ENCODE results near the gene KCNH1.

The KCNH1 gene, protein sequence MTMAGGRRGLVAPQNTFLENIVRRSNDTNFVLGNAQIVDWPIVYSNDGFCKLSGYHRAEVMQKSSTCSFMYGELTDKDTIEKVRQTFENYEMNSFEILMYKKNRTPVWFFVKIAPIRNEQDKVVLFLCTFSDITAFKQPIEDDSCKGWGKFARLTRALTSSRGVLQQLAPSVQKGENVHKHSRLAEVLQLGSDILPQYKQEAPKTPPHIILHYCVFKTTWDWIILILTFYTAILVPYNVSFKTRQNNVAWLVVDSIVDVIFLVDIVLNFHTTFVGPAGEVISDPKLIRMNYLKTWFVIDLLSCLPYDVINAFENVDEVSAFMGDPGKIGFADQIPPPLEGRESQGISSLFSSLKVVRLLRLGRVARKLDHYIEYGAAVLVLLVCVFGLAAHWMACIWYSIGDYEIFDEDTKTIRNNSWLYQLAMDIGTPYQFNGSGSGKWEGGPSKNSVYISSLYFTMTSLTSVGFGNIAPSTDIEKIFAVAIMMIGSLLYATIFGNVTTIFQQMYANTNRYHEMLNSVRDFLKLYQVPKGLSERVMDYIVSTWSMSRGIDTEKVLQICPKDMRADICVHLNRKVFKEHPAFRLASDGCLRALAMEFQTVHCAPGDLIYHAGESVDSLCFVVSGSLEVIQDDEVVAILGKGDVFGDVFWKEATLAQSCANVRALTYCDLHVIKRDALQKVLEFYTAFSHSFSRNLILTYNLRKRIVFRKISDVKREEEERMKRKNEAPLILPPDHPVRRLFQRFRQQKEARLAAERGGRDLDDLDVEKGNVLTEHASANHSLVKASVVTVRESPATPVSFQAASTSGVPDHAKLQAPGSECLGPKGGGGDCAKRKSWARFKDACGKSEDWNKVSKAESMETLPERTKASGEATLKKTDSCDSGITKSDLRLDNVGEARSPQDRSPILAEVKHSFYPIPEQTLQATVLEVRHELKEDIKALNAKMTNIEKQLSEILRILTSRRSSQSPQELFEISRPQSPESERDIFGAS

DNA sequence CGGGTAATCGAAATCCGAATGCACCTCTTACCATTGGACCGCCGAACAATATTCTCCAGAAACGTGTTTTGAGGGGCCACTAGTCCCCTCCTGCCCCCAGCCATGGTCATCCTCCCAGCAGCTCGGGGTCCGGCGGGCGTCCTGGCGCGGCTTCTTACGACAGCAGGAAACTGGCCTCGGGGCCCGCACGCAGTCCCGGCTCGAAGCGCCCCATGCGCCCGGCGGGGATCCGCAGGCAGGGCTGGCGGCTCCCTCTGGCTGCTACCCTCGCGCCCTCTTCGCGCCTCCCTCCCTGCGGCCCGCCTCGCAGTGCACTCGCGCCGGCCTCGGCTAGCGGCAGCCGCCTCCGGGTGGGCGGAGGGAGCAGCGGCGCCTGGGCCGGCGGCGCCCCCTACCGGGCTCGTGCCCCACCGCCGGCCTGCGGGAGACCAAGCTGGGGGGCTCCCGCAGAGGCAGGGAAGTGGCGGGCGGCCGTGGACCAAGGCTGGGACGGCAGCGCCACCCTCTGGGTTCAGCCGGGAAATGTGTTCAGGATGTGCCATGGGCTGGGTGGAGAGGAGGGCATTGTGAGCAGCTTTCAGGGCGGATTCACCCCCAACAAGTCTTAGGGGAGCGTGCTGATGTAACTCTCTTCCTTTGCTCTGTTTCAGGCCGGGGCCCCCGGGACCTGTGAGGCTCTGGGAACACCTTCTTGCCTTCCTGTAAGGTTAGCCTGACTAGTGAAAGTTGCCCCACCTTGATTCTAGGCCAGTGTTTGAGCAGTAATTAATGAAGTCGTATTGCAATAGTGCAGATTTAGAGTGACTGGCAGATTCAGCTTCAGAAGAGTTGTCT is at the start of gene KCNH1:
KCNH1 (minus strand) TSS at position 313 of the 834 bp plus-strand sequence; CDS start at position 110, 203 bp downstream.
- no peaks in the 10 kb centered on the region for H3K9me3 ChIP-seq (ENCODE audit: control insufficient read depth in 1 of 2, low read length in 2 of 2)
- peaks cover 0 to 12% of the 10 kb centered on the region in 2 donors for H3K4me1 ChIP-seq (ENCODE audit: control insufficient read depth in 1 of 2, insufficient read depth in 2 of 2, low read length in 2 of 2)
- no peaks in the 10 kb centered on the region for H3K36me3 ChIP-seq (ENCODE audit: control insufficient read depth in 1 of 2, insufficient read depth in 2 of 2, low read length in 2 of 2)
- peak within 1 kb of the TSS; percentile 38 to 68 for H3K4me3 ChIP-seq (ENCODE audit: low read depth in 1 of 2, low read length in 2 of 2)
- no peak within 1 kb of the TSS for H3K27ac ChIP-seq (ENCODE audit: low read length)
- peaks cover 9% of the 10 kb centered on the region for H3K27me3 ChIP-seq (ENCODE audit: low read depth, low read length)

DNA sequence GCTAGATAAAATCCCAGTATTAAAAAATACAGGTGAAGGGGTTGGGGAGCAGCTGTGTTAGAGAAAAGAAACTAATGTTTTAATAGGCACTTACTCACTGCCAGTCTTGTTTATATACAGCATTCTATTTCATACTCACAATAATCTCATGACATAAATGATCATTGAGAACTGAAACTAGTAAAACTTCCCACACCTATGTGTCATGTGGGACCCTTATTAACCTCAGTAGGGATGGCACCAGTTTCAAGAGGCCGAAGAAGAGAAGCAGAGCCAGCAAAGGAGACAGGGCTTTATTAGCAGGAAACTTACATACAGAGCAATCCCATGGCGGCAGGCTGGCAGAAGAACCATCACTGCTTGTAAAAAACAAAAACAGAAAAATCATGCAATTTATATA is 48.8 kb upstream of the KCNH1 start:
- H3K9me3 ChIP-seq (ENCODE audit: control insufficient read depth in 1 of 2, low read length in 2 of 2): no peaks in the 10 kb centered on the region
- no peaks in the 10 kb centered on the region for H3K27me3 ChIP-seq (ENCODE audit: low read depth, low read length)
- H3K36me3 ChIP-seq (ENCODE audit: control insufficient read depth in 1 of 2, insufficient read depth in 2 of 2, low read length in 2 of 2): no peaks in the 10 kb centered on the region
- no peaks in the 10 kb centered on the region for H3K4me1 ChIP-seq (ENCODE audit: control insufficient read depth in 1 of 2, insufficient read depth in 2 of 2, low read length in 2 of 2)
- no peak overlapping the region for H3K4me3 ChIP-seq (ENCODE audit: low read depth in 1 of 2, low read length in 2 of 2)
- H3K27ac ChIP-seq (ENCODE audit: low read length): no peak overlapping the region

DNA sequence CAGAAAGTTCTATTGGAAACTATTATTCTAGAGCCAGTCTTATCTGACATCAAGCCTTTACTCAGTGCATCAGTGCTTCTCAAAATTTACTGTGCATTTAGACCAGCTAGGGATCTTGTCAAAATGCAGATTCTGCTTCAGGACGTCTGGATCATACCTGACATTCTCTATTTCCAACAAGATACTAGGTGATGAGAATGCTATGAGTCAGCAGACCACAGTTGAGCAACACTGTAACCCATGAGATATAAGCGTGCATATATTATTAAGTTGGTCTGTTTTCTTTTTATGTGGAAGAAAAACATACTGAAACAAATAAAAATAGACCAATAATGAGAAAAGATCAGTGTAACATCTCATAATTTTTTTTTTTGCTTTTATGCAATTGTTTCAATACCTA is 40.4 kb upstream of the KCNH1 start:
- Histone ChIP-seq H3K4me1 (ENCODE audit: control insufficient read depth in 1 of 2, insufficient read depth in 2 of 2, low read length in 2 of 2) (no peaks in the 10 kb centered on the region), H3K9me3 (ENCODE audit: control insufficient read depth in 1 of 2, low read length in 2 of 2) (peaks cover 0 to 8% of the 10 kb centered on the region in 2 donors), H3K36me3 (ENCODE audit: control insufficient read depth in 1 of 2, insufficient read depth in 2 of 2, low read length in 2 of 2) (no peaks in the 10 kb centered on the region), H3K4me3 (ENCODE audit: low read depth in 1 of 2, low read length in 2 of 2) (no peak overlapping the region), H3K27ac (ENCODE audit: low read length) (no peak overlapping the region), H3K27me3 (ENCODE audit: low read depth, low read length) (no peaks in the 10 kb centered on the region)

DNA sequence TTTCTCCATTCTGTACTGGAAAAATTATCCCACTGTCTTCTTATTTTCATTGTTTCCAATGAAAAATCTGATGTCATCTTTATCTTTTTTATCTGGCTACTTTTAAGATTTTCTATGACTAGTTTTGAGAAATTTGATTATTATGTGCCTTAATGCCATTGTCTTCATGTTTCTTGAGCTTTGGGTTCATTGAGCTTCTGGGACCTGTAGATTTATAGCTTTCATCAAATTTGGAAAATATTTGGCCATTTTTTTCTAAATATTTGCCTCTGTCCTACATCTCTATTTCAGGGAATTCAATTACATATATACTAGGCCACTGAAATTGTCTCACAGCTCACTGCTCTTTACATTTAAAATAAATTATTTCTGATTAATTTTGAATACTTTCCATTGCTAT is 38.7 kb upstream of the KCNH1 start:
- Histone ChIP-seq H3K36me3 (ENCODE audit: control insufficient read depth in 1 of 2, insufficient read depth in 2 of 2, low read length in 2 of 2) (no peaks in the 10 kb centered on the region), H3K9me3 (ENCODE audit: control insufficient read depth in 1 of 2, low read length in 2 of 2) (peaks cover 0 to 17% of the 10 kb centered on the region in 2 donors), H3K4me3 (ENCODE audit: low read depth in 1 of 2, low read length in 2 of 2) (no peak overlapping the region), H3K27me3 (ENCODE audit: low read depth, low read length) (no peaks in the 10 kb centered on the region), H3K4me1 (ENCODE audit: control insufficient read depth in 1 of 2, insufficient read depth in 2 of 2, low read length in 2 of 2) (no peaks in the 10 kb centered on the region), H3K27ac (ENCODE audit: low read length) (no peak overlapping the region)

DNA sequence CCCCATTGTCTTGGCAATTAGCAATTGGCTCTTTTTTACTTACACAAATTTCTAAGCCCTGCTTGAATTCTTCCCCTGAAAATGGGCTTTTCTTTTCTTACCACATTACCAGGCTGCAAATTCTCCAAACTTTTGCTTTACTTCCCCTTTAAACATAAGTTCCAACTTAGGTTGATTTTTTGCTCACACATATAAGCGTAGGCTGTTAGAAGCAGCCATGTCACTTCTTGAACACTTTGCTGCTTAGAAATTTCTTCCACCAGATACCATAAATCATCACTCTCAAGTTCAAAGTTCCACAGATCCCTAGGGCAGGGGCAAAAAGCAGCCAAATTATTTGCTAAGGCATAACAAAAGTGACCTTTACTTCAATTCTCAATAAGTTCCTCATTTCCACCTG is 35.4 kb upstream of the KCNH1 start:
- no peaks in the 10 kb centered on the region for H3K27me3 ChIP-seq (ENCODE audit: low read depth, low read length)
- H3K27ac ChIP-seq (ENCODE audit: low read length): no peak overlapping the region

DNA sequence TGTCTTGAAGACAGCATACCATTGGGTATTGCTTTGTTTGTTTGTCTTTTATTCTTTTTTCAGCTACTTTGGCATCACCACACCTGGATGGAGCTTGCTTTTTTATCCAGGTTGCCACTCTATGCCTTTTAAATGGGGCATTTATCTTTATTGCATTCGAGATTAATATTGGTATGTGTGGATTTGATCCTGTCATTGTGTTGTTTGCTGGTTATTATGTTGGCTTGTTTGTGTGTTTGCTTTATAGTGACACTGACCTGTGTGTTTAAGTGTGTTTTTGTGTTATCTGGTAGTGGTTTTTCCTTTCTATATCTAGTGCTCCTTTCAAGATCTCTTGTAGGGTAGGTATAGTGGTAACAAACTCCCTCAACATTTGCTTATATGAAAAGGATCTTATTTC is 24.9 kb upstream of the KCNH1 start:
- H3K9me3 ChIP-seq (ENCODE audit: control insufficient read depth in 1 of 2, low read length in 2 of 2): peaks cover 3 to 12% of the 10 kb centered on the region in 2 donors
- no peak overlapping the region for H3K4me3 ChIP-seq (ENCODE audit: low read depth in 1 of 2, low read length in 2 of 2)
- H3K27ac ChIP-seq (ENCODE audit: low read length): no peak overlapping the region
- no peaks in the 10 kb centered on the region for H3K27me3 ChIP-seq (ENCODE audit: low read depth, low read length)
- no peaks in the 10 kb centered on the region for H3K4me1 ChIP-seq (ENCODE audit: control insufficient read depth in 1 of 2, insufficient read depth in 2 of 2, low read length in 2 of 2)
- H3K36me3 ChIP-seq (ENCODE audit: control insufficient read depth in 1 of 2, insufficient read depth in 2 of 2, low read length in 2 of 2): no peaks in the 10 kb centered on the region

More for the DNA sequence above, 35.4 kb upstream of the KCNH1 start:
- H3K36me3 ChIP-seq (ENCODE audit: control insufficient read depth in 1 of 2, insufficient read depth in 2 of 2, low read length in 2 of 2): no peaks in the 10 kb centered on the region
- peaks cover 0 to 17% of the 10 kb centered on the region in 2 donors for H3K9me3 ChIP-seq (ENCODE audit: control insufficient read depth in 1 of 2, low read length in 2 of 2)
- H3K4me3 ChIP-seq (ENCODE audit: low read depth in 1 of 2, low read length in 2 of 2): peak overlapping the region in 1 of 2 donors; percentile 11
- H3K4me1 ChIP-seq (ENCODE audit: control insufficient read depth in 1 of 2, insufficient read depth in 2 of 2, low read length in 2 of 2): no peaks in the 10 kb centered on the region

DNA sequence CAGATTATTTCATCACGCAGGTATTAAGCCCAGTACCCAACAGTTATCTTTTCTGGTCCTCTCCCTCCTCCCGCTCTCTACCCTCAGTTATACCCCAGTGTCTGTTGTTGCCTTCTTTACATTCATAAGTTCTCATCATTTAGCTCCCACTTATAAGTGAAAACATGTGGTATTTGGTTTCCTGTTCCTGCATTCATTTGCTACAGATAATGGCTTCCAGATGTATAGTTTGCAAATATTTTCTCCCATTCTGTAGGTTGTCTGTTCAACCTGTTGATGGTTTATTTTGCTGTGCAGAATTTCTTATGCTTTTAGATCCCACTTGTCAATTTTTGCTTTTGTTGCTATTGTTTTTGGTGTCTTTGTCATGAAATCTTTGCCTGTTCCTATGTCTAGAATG is 21.1 kb upstream of the KCNH1 start:
- Histone ChIP-seq H3K4me1 (ENCODE audit: control insufficient read depth in 1 of 2, insufficient read depth in 2 of 2, low read length in 2 of 2) (no peaks in the 10 kb centered on the region), H3K27ac (ENCODE audit: low read length) (no peak overlapping the region), H3K27me3 (ENCODE audit: low read depth, low read length) (no peaks in the 10 kb centered on the region), H3K9me3 (ENCODE audit: control insufficient read depth in 1 of 2, low read length in 2 of 2) (peaks cover 3 to 12% of the 10 kb centered on the region in 2 donors), H3K36me3 (ENCODE audit: control insufficient read depth in 1 of 2, insufficient read depth in 2 of 2, low read length in 2 of 2) (no peaks in the 10 kb centered on the region), H3K4me3 (ENCODE audit: low read depth in 1 of 2, low read length in 2 of 2) (no peak overlapping the region)

DNA sequence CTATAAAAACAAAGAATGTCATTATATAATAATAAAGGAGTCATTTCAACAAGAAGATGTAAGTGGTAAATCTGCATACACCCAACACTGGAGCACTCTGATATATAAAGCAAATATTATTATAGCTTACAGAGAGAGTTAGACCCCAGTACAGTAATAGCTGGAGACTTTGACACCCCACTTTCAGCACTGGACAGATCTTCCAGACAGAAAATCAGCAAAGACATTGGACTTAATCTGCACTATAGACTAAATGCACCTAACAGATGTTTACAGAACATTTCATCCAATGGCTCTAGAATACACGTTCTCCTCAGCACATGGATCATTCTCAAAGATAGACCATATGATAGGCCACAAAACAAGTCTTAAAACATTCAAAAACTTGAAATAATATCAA is 20.0 kb upstream of the KCNH1 start:
- H3K36me3 ChIP-seq (ENCODE audit: control insufficient read depth in 1 of 2, insufficient read depth in 2 of 2, low read length in 2 of 2): no peaks in the 10 kb centered on the region
- peaks cover 2 to 7% of the 10 kb centered on the region in 2 donors for H3K9me3 ChIP-seq (ENCODE audit: control insufficient read depth in 1 of 2, low read length in 2 of 2)
- H3K4me3 ChIP-seq (ENCODE audit: low read depth in 1 of 2, low read length in 2 of 2): no peak overlapping the region
- no peaks in the 10 kb centered on the region for H3K27me3 ChIP-seq (ENCODE audit: low read depth, low read length)
- H3K27ac ChIP-seq (ENCODE audit: low read length): no peak overlapping the region
- H3K4me1 ChIP-seq (ENCODE audit: control insufficient read depth in 1 of 2, insufficient read depth in 2 of 2, low read length in 2 of 2): no peaks in the 10 kb centered on the region

DNA sequence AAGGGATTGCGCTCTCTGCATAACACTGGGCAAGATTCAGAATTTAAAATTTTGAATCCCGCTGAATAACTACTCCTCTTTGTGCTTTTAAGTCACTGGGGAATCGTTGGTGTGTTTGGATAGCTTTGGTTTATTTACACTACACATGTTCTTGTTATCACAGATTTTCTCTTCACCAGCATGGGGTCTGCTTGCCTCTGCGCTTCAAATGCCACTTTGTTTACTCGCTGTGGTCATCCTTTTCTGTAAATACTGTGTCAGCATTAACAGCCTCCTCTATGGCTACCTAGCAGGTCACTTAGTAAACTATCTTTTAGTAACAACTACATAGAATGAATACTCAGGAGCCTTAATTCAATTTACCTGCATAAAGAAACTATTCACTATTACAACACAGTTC is 14.4 kb upstream of the KCNH1 start:
- no peaks in the 10 kb centered on the region for H3K4me1 ChIP-seq (ENCODE audit: control insufficient read depth in 1 of 2, insufficient read depth in 2 of 2, low read length in 2 of 2)
- H3K4me3 ChIP-seq (ENCODE audit: low read depth in 1 of 2, low read length in 2 of 2): no peak overlapping the region
- H3K27ac ChIP-seq (ENCODE audit: low read length): no peak overlapping the region
- H3K36me3 ChIP-seq (ENCODE audit: control insufficient read depth in 1 of 2, insufficient read depth in 2 of 2, low read length in 2 of 2): no peaks in the 10 kb centered on the region
- no peaks in the 10 kb centered on the region for H3K27me3 ChIP-seq (ENCODE audit: low read depth, low read length)
- peaks cover 0 to 4% of the 10 kb centered on the region in 2 donors for H3K9me3 ChIP-seq (ENCODE audit: control insufficient read depth in 1 of 2, low read length in 2 of 2)

DNA sequence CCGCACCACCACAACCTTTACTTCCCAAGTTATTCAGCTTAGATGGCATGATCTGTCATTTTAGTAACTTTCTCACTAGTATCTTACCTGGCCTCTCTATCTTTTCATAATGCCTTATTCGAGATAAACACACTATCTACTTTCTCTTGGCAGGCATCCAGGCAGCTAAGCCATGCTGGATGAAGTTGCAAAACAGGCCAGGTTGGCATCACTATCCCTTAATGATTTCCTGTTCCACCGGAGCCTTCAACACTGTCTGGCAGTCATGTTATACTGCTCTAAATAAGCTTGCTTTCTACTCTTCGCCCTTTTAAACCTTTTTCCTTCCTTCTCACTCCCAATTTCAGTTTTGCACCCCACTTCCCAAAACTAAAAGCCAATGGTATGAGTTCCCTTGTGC is 12.0 kb upstream of the KCNH1 start:
- H3K9me3 ChIP-seq (ENCODE audit: control insufficient read depth in 1 of 2, low read length in 2 of 2): peaks cover 0 to 4% of the 10 kb centered on the region in 2 donors
- H3K4me3 ChIP-seq (ENCODE audit: low read depth in 1 of 2, low read length in 2 of 2): no peak overlapping the region
- no peak overlapping the region for H3K27ac ChIP-seq (ENCODE audit: low read length)
- H3K36me3 ChIP-seq (ENCODE audit: control insufficient read depth in 1 of 2, insufficient read depth in 2 of 2, low read length in 2 of 2): no peaks in the 10 kb centered on the region
- no peaks in the 10 kb centered on the region for H3K4me1 ChIP-seq (ENCODE audit: control insufficient read depth in 1 of 2, insufficient read depth in 2 of 2, low read length in 2 of 2)
- no peaks in the 10 kb centered on the region for H3K27me3 ChIP-seq (ENCODE audit: low read depth, low read length)

All from muscle layer of duodenum (tissue), 2 donors.